Endothelial cell of umbilical vein (primary cell): Measurements from ENCODE around the gene TENT5C. TPM values are rescaled to one million over a fixed set of nuclear protein-coding genes. Genes with fewer than 3 reads are reported as not detected.

Experiments used
- BruUV-seq: library from RNA; stranded (reverse); fragments of 400-500 nt; replicated peaks from 2 replicates; lab custom pipeline; 2021; lab: Mats Ljungman, UMichigan
- CTCF ChIA-PET: fragments of 300-600, 350-600 bp; sonication (Branson Sonifier 250); formaldehyde crosslinking; loops from one replicate; lab custom pipeline; 2021; ENCODE audit warnings: antibody characterized with exemption, inconsistent platforms; lab: Charles Lee
- POLR2A ChIA-PET: fragments of 300-600, 350-600 bp; sonication (Branson Sonifier 250); formaldehyde crosslinking; loops from one replicate; lab custom pipeline; 2021; ENCODE audit warnings: antibody characterized with exemption, inconsistent platforms; lab: Charles Lee
- DNase-seq: peaks from one replicate; pipeline ENCODE4 v3.0.0-alpha.2; 2011; ENCODE audit warnings: low read depth, low spot score
- FAIRE-seq: peaks from 2 replicates; lab custom pipeline; 2011; peaks lifted over from hg19 to GRCh38; lab: Jason Lieb, UNC
- H2AFZ ChIP-seq: 2 replicates; pipeline ENCODE4 v1.6.0; 2012; ENCODE audit warnings: low read depth, low read length, control low read depth, inconsistent platforms
- H3K27ac ChIP-seq: 2 replicates; pipeline ENCODE4 v1.5.1; 2011; ENCODE audit warnings: low read depth, mild to moderate bottlenecking, control low read depth, low read length, moderate library complexity; ENCODE audit not compliant: insufficient read depth
- H3K27me3 ChIP-seq, 2 experiments: 2 replicates each; pipeline versions ENCODE4 v1.6.0 to v1.6.1; 2011; ENCODE audit warnings: low read length in 2 of 2, mixed read lengths in 1 of 2; ENCODE audit not compliant: control insufficient read depth in 2 of 2, insufficient read depth in 2 of 2
- H3K36me3 ChIP-seq, 2 experiments: 2 replicates in 1 of 2; 3 replicates in 1 of 2; pipeline ENCODE4 v1.5.1; 2011; ENCODE audit warnings: low read length in 2 of 2, mild to moderate bottlenecking in 1 of 2, moderate library complexity in 1 of 2; ENCODE audit not compliant: control insufficient read depth in 2 of 2, insufficient read depth in 2 of 2; ENCODE audit errors: extremely low read depth in 1 of 2
- H3K4me1 ChIP-seq: 3 replicates; pipeline ENCODE4 v1.5.1; 2011; ENCODE audit warnings: mild to moderate bottlenecking, low read length; ENCODE audit not compliant: control insufficient read depth, insufficient read depth; ENCODE audit errors: extremely low read depth
- H3K4me2 ChIP-seq: 2 replicates; pipeline ENCODE4 v1.6.1; 2011; ENCODE audit warnings: low read length, control low read depth, mixed read lengths; ENCODE audit not compliant: insufficient read depth
- H3K4me3 ChIP-seq, 3 experiments: fragments of 200-600 bp in 1 of 3; sonication (generic), shearing (Covaris generic) in 1 of 3; replicated peaks in 1 of 3; 2 replicates each; pipeline ENCODE4 v1.5.1; 2011 to 2016; ENCODE audit warnings: control low read depth in 3 of 3, low read length in 3 of 3, mild to moderate bottlenecking in 2 of 3, inconsistent platforms in 1 of 3, low read depth in 1 of 3, moderate library complexity in 1 of 3; ENCODE audit not compliant: insufficient read depth in 1 of 3
- H3K79me2 ChIP-seq: 2 replicates; pipeline ENCODE4 v1.6.0; 2012; ENCODE audit warnings: low read length, inconsistent platforms; ENCODE audit not compliant: control insufficient read depth, insufficient read depth
- H3K9ac ChIP-seq: replicated peaks from 2 replicates; pipeline ENCODE3; 2011; ENCODE audit warnings: low read length, control low read depth; ENCODE audit not compliant: insufficient read depth; ENCODE audit errors: extremely low read depth
- H3K9me1 ChIP-seq: replicated peaks from 3 replicates; pipeline ENCODE4 v1.6.0; 2011; ENCODE audit warnings: mild to moderate bottlenecking, low read length; ENCODE audit not compliant: control insufficient read depth, insufficient read depth; ENCODE audit errors: extremely low read depth
- H3K9me3 ChIP-seq: replicated peaks from 2 replicates; pipeline ENCODE4 v1.5.1; 2012; ENCODE audit warnings: low read length, inconsistent platforms; ENCODE audit not compliant: control insufficient read depth, insufficient read depth
- H4K20me1 ChIP-seq: replicated peaks from 2 replicates; pipeline ENCODE3; 2011; ENCODE audit warnings: mild to moderate bottlenecking, low read length; ENCODE audit not compliant: control insufficient read depth, insufficient read depth; ENCODE audit errors: extremely low read depth
- CTCF ChIP-seq, 2 donors: IDR thresholded peaks; 1 replicate in 1 of 2; 2 replicates in 1 of 2; pipeline ENCODE4 v1.5.1; 2011; ENCODE audit warnings: low read length in 2 of 2, mild to moderate bottlenecking in 2 of 2, moderate library complexity in 2 of 2, control low read depth in 1 of 2, inconsistent platforms in 1 of 2, low read depth in 1 of 2; ENCODE audit not compliant: insufficient read depth in 1 of 2; ENCODE audit errors: extremely low read depth in 1 of 2
- EZH2 ChIP-seq: IDR thresholded peaks from 2 replicates; pipeline ENCODE4 v1.6.1; 2012; ENCODE audit warnings: borderline replicate concordance, low read depth, mild to moderate bottlenecking, moderate library complexity, low read length, inconsistent platforms; ENCODE audit not compliant: severe bottlenecking
- FOS ChIP-seq: IDR thresholded peaks from 2 replicates; pipeline ENCODE4 v1.6.1; 2011; ENCODE audit warnings: mild to moderate bottlenecking, low read length, moderate library complexity, borderline replicate concordance; ENCODE audit not compliant: insufficient read depth
- GATA2 ChIP-seq: IDR thresholded peaks from 2 replicates; pipeline ENCODE4 v1.7.0; 2011; ENCODE audit warnings: low read depth, mild to moderate bottlenecking, moderate library complexity, mixed read lengths, low read length; ENCODE audit not compliant: insufficient read length, insufficient read depth
- JUN ChIP-seq: IDR thresholded peaks from 2 replicates; pipeline ENCODE4 v1.6.1; 2011; ENCODE audit warnings: borderline replicate concordance, low read depth; ENCODE audit not compliant: insufficient read length, insufficient read depth
- MAX ChIP-seq: IDR thresholded peaks from 2 replicates; pipeline ENCODE4 v1.6.1; 2011; ENCODE audit not compliant: insufficient read depth, insufficient read length
- MYC ChIP-seq: IDR thresholded peaks from one replicate; pipeline ENCODE4 v1.6.1; 2011; ENCODE audit warnings: mild to moderate bottlenecking, low read depth, low read length
- POLR2A ChIP-seq: IDR thresholded peaks from 2 replicates; pipeline ENCODE4 v1.6.1; 2012; ENCODE audit warnings: low read depth, mild to moderate bottlenecking, control low read depth, low read length
- POLR2AphosphoS5 ChIP-seq: IDR thresholded peaks from 2 replicates; pipeline ENCODE4 v1.6.1; 2012; ENCODE audit warnings: low read depth, mild to moderate bottlenecking, control low read depth, low read length, moderate library complexity; ENCODE audit not compliant: insufficient read depth
- dilution Hi-C: fragments of 300-500 bp; cut with MboI; formaldehyde crosslinking; loops from one replicate; pipeline ENCODE4 v1.15.0; 2019; ENCODE audit warnings: low sequenced_read_pairs; ENCODE audit not compliant: extremely low pct_ligation_motif_present
- intact Hi-C: fragments of 100-400 bp; cut with micrococcal nuclease; formaldehyde crosslinking; loops from one replicate; pipeline ENCODE4 v1.10.0; 2022
- polyA plus RNA-seq, 4 experiments: library from polyadenylated mRNA; depleted of rRNA in 3 of 4; stranded (reverse) in 3 of 4; unstranded in 1 of 4; fragments of >200 nt; gene quantifications; 2 replicates each; pipeline versions ENCODE4 v1.2.1 to v1.2.3, GENCODE V29; 2011 to 2012; ENCODE audit warnings: missing spikeins in 1 of 4
- total RNA-seq: library from RNA; stranded (reverse); gene quantifications from 2 replicates; pipeline ENCODE4 v1.2.3, GENCODE V29; 2021

Gene TENT5C
- total and polyA plus RNA-seq, 2 donors (not counting 3 experiments of a cell fraction or from before 2014, with no cell fraction given) = 0.06 to 0.22 TPM

- no peak overlapping the region for H3K27ac ChIP-seq
- no peak overlapping the region for H2AFZ ChIP-seq
- POLR2A ChIA-PET = no interaction called here
- no peaks in the 10 kb centered on the region for H3K9me1 ChIP-seq
- BruUV-seq = no TSS peak
- FAIRE-seq = no peak
- dilution Hi-C loops (no loop called here), intact Hi-C loops (loop anchor here (10.0 kb wide), 1 partner anchor 705 kb away; no protein-coding TSS in a partner anchor)
- no peaks in the 10 kb centered on the region for H3K79me2 ChIP-seq
- DNase-seq = no peak
- no peaks in the 10 kb centered on the region for H4K20me1 ChIP-seq
- no peaks in the 10 kb centered on the region for H3K9me3 ChIP-seq
- H3K9ac ChIP-seq = no peak overlapping the region
- H3K4me2 ChIP-seq = no peak overlapping the region
- H3K27me3 ChIP-seq = peaks cover 11 to 16% of the 10 kb centered on the region in 2 experiments
- no peaks in the 10 kb centered on the region for H3K36me3 ChIP-seq
- H3K4me1 ChIP-seq = no peaks in the 10 kb centered on the region
- no peak overlapping the region for H3K4me3 ChIP-seq
- TF ChIP-seq MAX (no peak), JUN (no peak), GATA2 (no peak), POLR2A (no peak), MYC (no peak), POLR2AphosphoS5 (no peak), EZH2 (no peak), CTCF (IDR thresholded peaks at IDR 0.05; ENCODE audit: extremely low read depth in 1 of 2, insufficient read depth in 1 of 2, low read depth in 1 of 2, low read length in 2 of 2) (no peak), FOS (no peak)
- CTCF ChIA-PET = interaction anchor here (1.2 kb wide), 1 partner anchor 154 kb away, joined by 3 read pairs; no protein-coding TSS in a partner anchor
Observed at GRCh38 chr1:117599286-117600221, 6.3 kb upstream of the TENT5C start.
